ENCODE measurements around the gene SLC25A52.

DNA sequence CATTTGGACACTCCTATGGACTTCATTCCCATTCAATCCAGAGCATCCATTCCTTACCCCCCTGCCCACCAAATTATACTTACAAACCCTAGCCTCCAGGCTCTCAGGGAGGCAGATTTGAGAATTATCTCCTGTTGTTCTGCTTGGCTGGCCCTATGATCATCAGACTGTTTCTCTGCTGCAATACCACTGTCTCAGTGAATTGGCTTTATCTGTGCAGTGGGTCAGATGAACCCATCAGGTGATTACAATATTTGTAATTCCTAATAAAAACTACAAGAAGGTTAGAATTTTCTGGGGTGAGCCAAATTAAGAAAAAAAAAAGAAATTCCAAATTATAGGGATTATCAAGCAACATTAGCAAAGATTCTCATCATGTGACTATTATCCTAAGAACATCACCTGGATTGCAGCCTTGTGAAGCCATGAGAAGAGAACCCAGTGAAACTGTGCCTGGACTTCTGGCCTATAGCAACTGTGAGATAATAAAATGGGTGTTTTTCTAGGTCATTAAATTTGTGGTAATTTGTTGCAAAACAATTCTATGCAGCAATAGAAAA is 17.8 kb upstream of the SLC25A52 start:
- TF ChIP-seq, protein P1, sequence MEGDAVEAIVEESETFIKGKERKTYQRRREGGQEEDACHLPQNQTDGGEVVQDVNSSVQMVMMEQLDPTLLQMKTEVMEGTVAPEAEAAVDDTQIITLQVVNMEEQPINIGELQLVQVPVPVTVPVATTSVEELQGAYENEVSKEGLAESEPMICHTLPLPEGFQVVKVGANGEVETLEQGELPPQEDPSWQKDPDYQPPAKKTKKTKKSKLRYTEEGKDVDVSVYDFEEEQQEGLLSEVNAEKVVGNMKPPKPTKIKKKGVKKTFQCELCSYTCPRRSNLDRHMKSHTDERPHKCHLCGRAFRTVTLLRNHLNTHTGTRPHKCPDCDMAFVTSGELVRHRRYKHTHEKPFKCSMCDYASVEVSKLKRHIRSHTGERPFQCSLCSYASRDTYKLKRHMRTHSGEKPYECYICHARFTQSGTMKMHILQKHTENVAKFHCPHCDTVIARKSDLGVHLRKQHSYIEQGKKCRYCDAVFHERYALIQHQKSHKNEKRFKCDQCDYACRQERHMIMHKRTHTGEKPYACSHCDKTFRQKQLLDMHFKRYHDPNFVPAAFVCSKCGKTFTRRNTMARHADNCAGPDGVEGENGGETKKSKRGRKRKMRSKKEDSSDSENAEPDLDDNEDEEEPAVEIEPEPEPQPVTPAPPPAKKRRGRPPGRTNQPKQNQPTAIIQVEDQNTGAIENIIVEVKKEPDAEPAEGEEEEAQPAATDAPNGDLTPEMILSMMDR (IDR thresholded peaks at IDR 0.05) = no peak
- no peak for TF ChIP-seq ZFX (IDR thresholded peaks at IDR 0.05; ENCODE audit: borderline replicate concordance)

All from 22Rv1 (cell line).